Spinal cord (tissue), 10 donors: ENCODE results near the gene COL23A1. TPM values are rescaled to one million over a fixed set of nuclear protein-coding genes. Genes with fewer than 3 reads are reported as not detected.

Experiments used
- DNase-seq, 6 donors: peaks; one replicate each; pipeline versions ENCODE4 v3.0.0 to v3.0.0-alpha.2; 2013 to 2015; ENCODE audit warnings: low spot score in 6 of 6, low read depth in 4 of 6
- H3K27ac ChIP-seq: one replicate; pipeline ENCODE4 v1.5.1; 2013; ENCODE audit warnings: low read depth, low read length, control low read depth
- H3K27me3 ChIP-seq: one replicate; pipeline ENCODE4 v1.6.1; 2013; ENCODE audit warnings: low read length; ENCODE audit not compliant: control insufficient read depth, insufficient read depth
- H3K36me3 ChIP-seq: one replicate; pipeline ENCODE4 v1.6.1; 2013; ENCODE audit warnings: low read length; ENCODE audit not compliant: control insufficient read depth, insufficient read depth
- H3K4me1 ChIP-seq: one replicate; pipeline ENCODE4 v1.6.1; 2013; ENCODE audit warnings: low read length; ENCODE audit not compliant: control insufficient read depth, insufficient read depth
- H3K4me3 ChIP-seq: one replicate; pipeline ENCODE4 v1.5.1; 2013; ENCODE audit warnings: low read depth, low read length, control low read depth
- H3K9me3 ChIP-seq: one replicate; pipeline ENCODE4 v1.6.1; 2013; ENCODE audit warnings: low read length; ENCODE audit not compliant: control insufficient read depth, insufficient read depth
- WGBS: methylation state at CpG from one replicate; pipeline ENCODE4 v1.1.5; 2013; ENCODE audit warnings: missing lambda C conversion rate; ENCODE audit not compliant: insufficient coverage; 5-methylcytosine and 5-hydroxymethylcytosine counted together
- polyA plus RNA-seq, 2 donors: library from polyadenylated mRNA; unstranded; fragments of 120-200 nt; gene quantifications; one replicate each; pipeline ENCODE4 v1.2.1, GENCODE V29; 2013; ENCODE audit not compliant: insufficient read length in 2 of 2
- total RNA-seq, 2 donors: library from RNA; depleted of rRNA in 1 of 2; stranded (reverse); fragments of 120-200 nt in 1 of 2; fragments of >200 nt in 1 of 2; gene quantifications; one replicate each; pipeline versions ENCODE4 v1.2.3 to v1.2.4, GENCODE V29; 2013 to 2014
- donor health status: healthy.

The COL23A1 gene
- total and polyA plus RNA-seq, 4 donors, result 2.8 to 9.7 (median 8.0) TPM

DNA sequence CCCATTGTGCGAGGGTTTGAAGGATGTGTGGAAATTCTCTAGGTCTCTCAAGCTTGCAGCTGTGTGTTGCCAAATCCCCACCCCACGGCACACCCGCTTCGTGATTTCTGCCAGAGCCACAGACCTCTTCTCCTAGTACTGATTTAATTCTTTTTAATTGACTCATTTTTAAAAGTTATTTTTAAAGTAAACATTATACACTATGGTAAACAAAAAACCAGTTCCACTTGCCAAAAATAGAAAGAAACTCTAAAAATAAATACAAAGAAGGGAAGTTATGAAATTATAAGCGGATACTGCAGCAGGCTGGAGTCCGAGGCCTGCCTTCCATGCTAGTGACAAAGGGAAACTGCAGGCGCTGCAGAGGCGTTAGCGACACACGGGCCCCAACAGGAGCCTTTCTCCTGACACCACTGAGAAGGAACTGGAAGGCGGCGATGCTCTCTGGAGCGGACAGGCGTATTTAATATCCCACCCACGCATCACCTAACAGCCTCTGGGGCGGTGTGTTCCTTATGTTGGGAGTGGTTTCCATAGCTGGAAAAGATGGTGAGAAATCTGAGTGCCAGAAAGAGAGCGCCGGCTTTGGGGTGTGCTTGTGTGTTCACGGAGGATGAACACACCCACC lies 122.5 kb downstream of the COL23A1 start:
- 32% methylated on average over 6 of the region's 19 CpGs for WGBS
- peaks cover 18% of the 10 kb centered on the region for H3K4me1 ChIP-seq
- peak in 2 of 6 donors; percentile 49 to 58 for DNase-seq
- no peaks in the 10 kb centered on the region for H3K9me3 ChIP-seq
- H3K27ac ChIP-seq, result peak overlapping the region; percentile 40
- no peaks in the 10 kb centered on the region for H3K27me3 ChIP-seq
- H3K4me3 ChIP-seq, result no peak overlapping the region
- H3K36me3 ChIP-seq, result no peaks in the 10 kb centered on the region

DNA sequence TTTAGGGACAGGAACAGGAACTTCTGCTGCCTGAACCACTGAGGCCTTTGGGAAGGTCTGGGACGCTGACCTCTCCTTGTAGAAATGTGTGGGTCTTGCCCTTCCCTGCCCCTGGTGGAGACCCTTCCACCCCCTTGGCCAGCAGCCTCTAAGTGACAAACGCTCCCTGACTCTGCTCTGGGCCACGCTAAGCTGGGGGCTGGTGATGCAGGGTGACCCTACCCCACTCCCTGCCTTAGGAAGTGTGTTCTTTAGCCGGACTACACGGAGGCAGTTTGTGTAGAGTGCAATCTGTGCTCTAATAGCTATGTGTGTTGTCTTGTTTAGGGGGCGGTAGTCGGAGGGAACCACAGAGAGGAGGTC lies 123.0 kb downstream of the COL23A1 start:
- no peaks in the 10 kb centered on the region for H3K9me3 ChIP-seq
- H3K4me1 ChIP-seq, result peaks cover 18% of the 10 kb centered on the region
- peak overlapping the region; percentile 40 for H3K27ac ChIP-seq
- no peaks in the 10 kb centered on the region for H3K36me3 ChIP-seq
- no peaks in the 10 kb centered on the region for H3K27me3 ChIP-seq
- 51% methylated on average over 5 of the region's 7 CpGs for WGBS
- no peak overlapping the region for H3K4me3 ChIP-seq
- no peak for DNase-seq

- Histone ChIP-seq H3K27ac (no peak overlapping the region), H3K27me3 (no peaks in the 10 kb centered on the region), H3K4me1 (peaks cover 20% of the 10 kb centered on the region), H3K36me3 (no peaks in the 10 kb centered on the region), H3K9me3 (no peaks in the 10 kb centered on the region), H3K4me3 (no peak overlapping the region)
- WGBS, result 96% methylated on average over 6 of the region's 6 CpGs
- no peak for DNase-seq
Measured at GRCh38 chr5:178466342-178466741, 123.9 kb downstream of the COL23A1 start.

DNA sequence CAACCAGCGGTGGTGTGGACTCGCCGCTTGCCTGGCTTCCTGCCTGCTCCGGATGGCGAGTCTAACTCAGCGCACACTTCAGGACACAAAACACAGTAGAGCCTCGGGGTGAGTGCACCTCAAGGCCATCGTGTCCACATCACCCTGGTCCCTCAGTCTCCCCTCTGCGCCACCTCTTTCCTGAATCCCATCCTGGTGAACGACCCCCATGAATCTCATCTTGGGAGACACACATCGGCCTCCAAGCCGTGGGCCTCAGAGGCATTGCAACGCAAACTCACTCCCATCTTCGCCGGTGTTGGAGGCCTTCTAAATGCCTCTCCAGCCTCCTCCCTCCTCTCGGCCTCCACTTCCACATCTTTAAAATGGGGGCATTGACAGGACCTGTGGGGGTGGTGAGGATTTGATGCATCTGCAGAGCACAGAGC lies 124.3 kb downstream of the COL23A1 start:
- H3K36me3 ChIP-seq, result no peaks in the 10 kb centered on the region
- no peak for DNase-seq
- no peak overlapping the region for H3K27ac ChIP-seq
- H3K4me3 ChIP-seq, result no peak overlapping the region
- H3K9me3 ChIP-seq, result no peaks in the 10 kb centered on the region
- H3K4me1 ChIP-seq, result peaks cover 25% of the 10 kb centered on the region
- no peaks in the 10 kb centered on the region for H3K27me3 ChIP-seq
- 94% methylated on average over 13 of the region's 16 CpGs for WGBS

DNA sequence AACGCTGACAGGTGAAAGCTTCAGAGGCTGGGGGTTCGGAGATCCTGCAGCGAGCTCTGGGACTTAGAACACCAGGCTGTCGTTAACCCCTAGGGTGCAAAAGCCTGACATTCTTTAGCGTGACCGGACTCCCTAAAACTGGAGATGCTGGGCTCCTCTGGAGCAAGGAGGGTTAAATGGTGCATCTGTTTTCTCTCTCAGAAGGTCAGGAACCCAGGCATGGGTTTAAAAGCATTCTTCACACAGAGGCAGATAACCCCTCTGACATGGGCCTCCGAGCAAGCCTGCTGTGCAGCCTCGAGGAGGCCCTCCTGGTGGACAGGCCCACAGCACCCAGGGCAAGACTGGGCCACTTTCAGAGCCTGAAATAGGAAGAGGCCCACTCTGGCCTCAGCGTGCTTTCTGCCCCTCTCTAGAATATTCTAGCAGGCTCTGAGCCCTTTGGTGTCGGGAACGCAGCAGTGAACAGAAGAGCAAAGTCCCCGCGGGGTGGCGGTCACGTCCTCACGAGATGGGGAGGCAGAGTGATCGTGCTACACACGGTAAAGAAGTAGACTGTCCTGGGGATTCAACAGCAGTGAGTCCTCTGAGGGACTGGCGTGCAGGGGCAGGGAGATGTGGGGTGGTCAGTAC lies 124.8 kb downstream of the COL23A1 start:
- Histone ChIP-seq H3K27ac (no peak overlapping the region), H3K27me3 (no peaks in the 10 kb centered on the region), H3K4me1 (peaks cover 26% of the 10 kb centered on the region), H3K36me3 (no peaks in the 10 kb centered on the region), H3K4me3 (no peak overlapping the region), H3K9me3 (no peaks in the 10 kb centered on the region)
- WGBS, result 78% methylated on average over 16 of the region's 19 CpGs
- DNase-seq, result no peak

- no peak overlapping the region for H3K4me3 ChIP-seq
- DNase-seq, result no peak
- no peaks in the 10 kb centered on the region for H3K36me3 ChIP-seq
- 92% methylated on average over 4 of the region's 14 CpGs for WGBS
- H3K27me3 ChIP-seq, result no peaks in the 10 kb centered on the region
- no peak overlapping the region for H3K27ac ChIP-seq
- no peaks in the 10 kb centered on the region for H3K9me3 ChIP-seq
- peaks cover 26% of the 10 kb centered on the region for H3K4me1 ChIP-seq
Measured at GRCh38 chr5:178464431-178465048, 125.7 kb downstream of the COL23A1 start.

DNA sequence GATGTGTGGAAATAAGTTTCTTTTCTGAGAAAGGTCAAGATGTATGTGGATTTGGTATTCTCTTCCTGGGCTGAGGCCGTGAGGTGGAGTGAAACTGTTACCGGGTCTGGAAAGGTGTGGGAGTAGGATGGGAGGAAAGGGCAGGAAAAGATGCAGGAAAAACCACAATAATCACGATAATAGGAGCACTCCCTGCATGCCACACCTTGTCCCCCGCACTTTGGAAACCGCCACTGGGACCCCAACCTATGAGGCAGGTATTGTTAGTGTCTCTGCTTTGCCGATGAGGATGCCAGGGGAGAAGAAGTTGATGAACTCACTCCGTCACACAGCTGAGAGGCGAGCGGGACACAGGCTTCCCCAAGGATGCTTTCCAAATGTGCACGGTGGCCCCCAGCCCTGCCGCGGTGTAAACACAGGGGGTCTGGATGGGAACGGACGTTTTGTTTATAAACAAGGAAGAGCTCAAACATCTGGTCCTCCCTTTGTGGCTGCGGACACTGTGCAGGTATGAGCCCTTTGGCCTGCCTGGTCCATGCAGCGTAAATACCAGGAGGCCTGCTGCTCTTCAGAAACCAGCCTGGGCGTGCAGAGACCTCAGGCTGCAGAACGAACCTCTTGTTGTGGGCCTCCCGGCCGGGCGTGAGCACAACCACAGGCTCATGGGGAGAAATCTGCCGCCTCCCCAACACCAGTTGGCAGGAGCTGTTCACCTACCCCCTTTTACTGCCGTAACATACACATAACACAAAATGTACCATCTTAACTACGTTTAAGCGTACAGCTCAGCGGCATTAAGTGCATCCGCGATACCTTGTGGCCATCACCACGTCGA lies 126.7 kb downstream of the COL23A1 start:
- H3K27me3 ChIP-seq, result no peaks in the 10 kb centered on the region
- no peak for DNase-seq
- 88% methylated on average over 29 of the region's 30 CpGs for WGBS
- H3K4me1 ChIP-seq, result peaks cover 24% of the 10 kb centered on the region
- no peak overlapping the region for H3K4me3 ChIP-seq
- no peaks in the 10 kb centered on the region for H3K36me3 ChIP-seq
- no peaks in the 10 kb centered on the region for H3K9me3 ChIP-seq
- no peak overlapping the region for H3K27ac ChIP-seq

GRCh38 chr5:178462816-178463215 lies 127.4 kb downstream of the COL23A1 start:
- Histone ChIP-seq H3K36me3 (no peaks in the 10 kb centered on the region), H3K9me3 (no peaks in the 10 kb centered on the region), H3K27me3 (no peaks in the 10 kb centered on the region), H3K4me3 (no peak overlapping the region), H3K4me1 (peaks cover 17% of the 10 kb centered on the region), H3K27ac (no peak overlapping the region)
- 62% methylated on average over 6 of the region's 13 CpGs for whole genome bisulfite sequencing
- peak in 1 of 6 donors; percentile 47 for DNase-seq

- H3K36me3 ChIP-seq, result no peaks in the 10 kb centered on the region
- H3K27ac ChIP-seq, result no peak overlapping the region
- no peaks in the 10 kb centered on the region for H3K9me3 ChIP-seq
- H3K4me1 ChIP-seq, result peaks cover 9% of the 10 kb centered on the region
- no peak for DNase-seq
- no peak overlapping the region for H3K4me3 ChIP-seq
- H3K27me3 ChIP-seq, result no peaks in the 10 kb centered on the region
Measured at GRCh38 chr5:178462076-178462475, 128.1 kb downstream of the COL23A1 start.
